Keratinocyte (primary cell): ENCODE data around the gene PCK2.

Experiments used
- CTCF ChIP-seq, 3 experiments: IDR thresholded peaks in 1 of 3; conservative IDR thresholded peaks in 1 of 3; optimal IDR thresholded peaks in 1 of 3; 2 replicates in 2 of 3; 3 replicates in 1 of 3; pipeline versions ENCODE3 to v1.5.1; 2011; ENCODE audit warnings: low read length in 3 of 3, mild to moderate bottlenecking in 3 of 3, moderate library complexity in 2 of 3, control low read depth in 1 of 3, inconsistent platforms in 1 of 3; ENCODE audit not compliant: insufficient read depth in 2 of 3; ENCODE audit errors: extremely low read depth in 1 of 3
- EZH2 ChIP-seq: IDR thresholded peaks from one replicate; pipeline ENCODE4 v1.6.1; 2012; ENCODE audit warnings: inconsistent platforms, mild to moderate bottlenecking, low read length, moderate library complexity

- no peak for TF ChIP-seq CTCF (optimal IDR thresholded peaks at IDR 0.05 in 1 of 3, IDR thresholded peaks at IDR 0.05 in 1 of 3, conservative IDR thresholded peaks at IDR 0.05 in 1 of 3; ENCODE audit: extremely low read depth in 1 of 3, insufficient read depth in 2 of 3, low read length in 3 of 3)
- TF ChIP-seq EZH2 = no peak
These were observed 6.3 kb downstream of the PCK2 start for GRCh38 chr14:24100197-24100981.
